Mucosa of gallbladder (tissue), 1 donor: ENCODE data around the gene ADGRE3. TPM values are rescaled to one million over a fixed set of nuclear protein-coding genes. Genes with fewer than 3 reads are reported as not detected.
"Not testable (repeated sequence)": the region's sequence is repeated elsewhere in the genome, so short reads cannot be mapped to it uniquely, and the experiment has no call there.

ENCODE experiments used
- DNase-seq: peaks from one replicate; pipeline ENCODE4 v3.0.0-alpha.2; 2020; ENCODE audit warnings: low spot score
- total RNA-seq: library from RNA; stranded (reverse); gene quantifications from one replicate; pipeline ENCODE4 v1.2.1, GENCODE V29; 2021
- donor health status: DM: no; HTN: no; CAD: no.

The ADGRE3 gene
- total RNA-seq, 1 donor from 2014 or later = not detected

GRCh38 chr19:14669940-14670339 is 4.7 kb downstream of the ADGRE3 start:
- no peak for DNase-seq

- no peak for DNase-seq
Measured at GRCh38 chr19:14661372-14661924, 13.2 kb downstream of the ADGRE3 start.

GRCh38 chr19:14659874-14660489 is 14.7 kb downstream of the ADGRE3 start:
- no peak for DNase-seq

- DNase-seq = no peak
Measured at GRCh38 chr19:14655726-14656125, 18.9 kb downstream of the ADGRE3 start.

- DNase-seq = no peak
Measured at GRCh38 chr19:14654786-14655560, 19.7 kb downstream of the ADGRE3 start.

- no peak for DNase-seq
Measured at GRCh38 chr19:14650161-14650560, 24.5 kb downstream of the ADGRE3 start.

- no peak for DNase-seq
Measured at GRCh38 chr19:14649020-14649419, 25.6 kb downstream of the ADGRE3 start.

- DNase-seq = no peak
Measured at GRCh38 chr19:14648506-14648905, 26.1 kb downstream of the ADGRE3 start.

GRCh38 chr19:14639536-14640277 is 34.9 kb downstream of the ADGRE3 start:
- DNase-seq = no peak

- DNase-seq = no peak
Measured at GRCh38 chr19:14632286-14632685, 42.4 kb downstream of the ADGRE3 start.

GRCh38 chr19:14629557-14629956 is 45.1 kb downstream of the ADGRE3 start:
- DNase-seq = no peak

- DNase-seq = not testable (repeated sequence)
Measured at GRCh38 chr19:14624491-14624890, 50.2 kb downstream of the ADGRE3 start.

- DNase-seq = no peak
Measured at GRCh38 chr19:14619404-14619803, 55.2 kb downstream of the ADGRE3 start.

GRCh38 chr19:14616407-14616806 is 58.2 kb downstream of the ADGRE3 start:
- no peak for DNase-seq

GRCh38 chr19:14615623-14616022 is 59.0 kb downstream of the ADGRE3 start:
- DNase-seq = no peak

GRCh38 chr19:14614099-14614412 is 60.6 kb downstream of the ADGRE3 start:
- no peak for DNase-seq

- DNase-seq = not testable (repeated sequence)
Measured at GRCh38 chr19:14613399-14614098, 61.1 kb downstream of the ADGRE3 start.

- DNase-seq = no peak
Measured at GRCh38 chr19:14612657-14613056, 62.0 kb downstream of the ADGRE3 start.

GRCh38 chr19:14612242-14612641 is 62.4 kb downstream of the ADGRE3 start:
- DNase-seq = not testable (repeated sequence)

- no peak for DNase-seq
Measured at GRCh38 chr19:14611051-14611450, 63.6 kb downstream of the ADGRE3 start.

- no peak for DNase-seq
Measured at GRCh38 chr19:14606627-14607026, 68.0 kb downstream of the ADGRE3 start.

GRCh38 chr19:14603990-14604387 is 70.7 kb downstream of the ADGRE3 start:
- no peak for DNase-seq
